HG03457 (cell line): Measurements from ENCODE around the gene SLITRK5.

ENCODE experiments used
- ATAC-seq: cut with Tn5 transposase; IDR thresholded peaks from one replicate; pipeline ENCODE4 v1.9.1; 2021; ENCODE audit warnings: moderate number of reproducible peaks; ENCODE audit not compliant: unreplicated experiment

The SLITRK5 gene

GRCh38 chr13:87671031-87671752 is at the start of gene SLITRK5:
Gene SLITRK5, plus strand, starts transcription at chr13:87671371. Its CDS starts 4,018 bp downstream, at chr13:87675389.
- ATAC-seq: peak; percentile 93

GRCh38 chr13:87622971-87623370 is 48.2 kb upstream of the SLITRK5 start:
- no peak for ATAC-seq

GRCh38 chr13:87656306-87656705 is 14.9 kb upstream of the SLITRK5 start:
- no peak for ATAC-seq

GRCh38 chr13:87661471-87661870 is 9.7 kb upstream of the SLITRK5 start:
- no peak for ATAC-seq

GRCh38 chr13:87666831-87667230 is 4.3 kb upstream of the SLITRK5 start:
- ATAC-seq: no peak

GRCh38 chr13:87667686-87668085 is 3.5 kb upstream of the SLITRK5 start:
- no peak for ATAC-seq

- ATAC-seq: no peak
Observed at GRCh38 chr13:87669379-87669978, 1.7 kb upstream of the SLITRK5 start.

- no peak for ATAC-seq
Observed at GRCh38 chr13:87671753-87672605, 808 bp downstream of the SLITRK5 start.

- ATAC-seq: no peak
Observed at GRCh38 chr13:87674247-87674738, 3.1 kb downstream of the SLITRK5 start.

GRCh38 chr13:87675851-87676250 is 4.7 kb downstream of the SLITRK5 start:
- ATAC-seq: no peak

- no peak for ATAC-seq
Observed at GRCh38 chr13:87676254-87677042, 5.3 kb downstream of the SLITRK5 start.

GRCh38 chr13:87677043-87677495 is 5.9 kb downstream of the SLITRK5 start:
- ATAC-seq: no peak

GRCh38 chr13:87677496-87678371 is 6.6 kb downstream of the SLITRK5 start:
- ATAC-seq: no peak

GRCh38 chr13:87678372-87678752 is 7.2 kb downstream of the SLITRK5 start:
- no peak for ATAC-seq

- ATAC-seq: no peak
Observed at GRCh38 chr13:87680298-87680697, 9.1 kb downstream of the SLITRK5 start.

- no peak for ATAC-seq
Observed at GRCh38 chr13:87684850-87685742, 13.9 kb downstream of the SLITRK5 start.

GRCh38 chr13:87696458-87696857 is 25.3 kb downstream of the SLITRK5 start:
- ATAC-seq: no peak

GRCh38 chr13:87698268-87698667 is 27.1 kb downstream of the SLITRK5 start:
- ATAC-seq: no peak

- ATAC-seq: no peak
Observed at GRCh38 chr13:87709947-87710346, 38.8 kb downstream of the SLITRK5 start.
